ENCODE measurements around the gene BRD8.
"Not testable (repeated sequence)": the region's sequence is repeated elsewhere in the genome, so short reads cannot be mapped to it uniquely, and the experiment has no call there.

DNA sequence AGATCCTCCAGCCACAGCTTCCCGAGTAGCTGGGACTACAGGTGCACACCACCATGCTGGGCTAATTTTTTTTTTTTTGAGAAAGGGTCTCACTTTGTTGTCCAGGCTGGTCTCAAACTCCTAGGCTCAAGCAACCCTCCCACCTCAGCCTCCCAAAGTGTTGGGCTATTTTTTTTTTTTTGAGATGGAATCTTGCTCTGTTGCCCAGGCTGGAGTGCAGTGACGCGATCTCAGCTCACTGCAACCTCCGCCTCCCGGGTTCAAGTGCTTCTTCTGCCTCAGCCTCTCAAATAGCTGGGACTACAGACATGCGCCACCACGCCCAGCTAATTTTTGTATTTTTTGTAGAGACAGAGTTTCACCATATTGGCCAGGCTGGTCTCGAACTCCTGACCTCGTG is 22.5 kb downstream of the BRD8 start:
- TF ChIP-seq, protein P1, sequence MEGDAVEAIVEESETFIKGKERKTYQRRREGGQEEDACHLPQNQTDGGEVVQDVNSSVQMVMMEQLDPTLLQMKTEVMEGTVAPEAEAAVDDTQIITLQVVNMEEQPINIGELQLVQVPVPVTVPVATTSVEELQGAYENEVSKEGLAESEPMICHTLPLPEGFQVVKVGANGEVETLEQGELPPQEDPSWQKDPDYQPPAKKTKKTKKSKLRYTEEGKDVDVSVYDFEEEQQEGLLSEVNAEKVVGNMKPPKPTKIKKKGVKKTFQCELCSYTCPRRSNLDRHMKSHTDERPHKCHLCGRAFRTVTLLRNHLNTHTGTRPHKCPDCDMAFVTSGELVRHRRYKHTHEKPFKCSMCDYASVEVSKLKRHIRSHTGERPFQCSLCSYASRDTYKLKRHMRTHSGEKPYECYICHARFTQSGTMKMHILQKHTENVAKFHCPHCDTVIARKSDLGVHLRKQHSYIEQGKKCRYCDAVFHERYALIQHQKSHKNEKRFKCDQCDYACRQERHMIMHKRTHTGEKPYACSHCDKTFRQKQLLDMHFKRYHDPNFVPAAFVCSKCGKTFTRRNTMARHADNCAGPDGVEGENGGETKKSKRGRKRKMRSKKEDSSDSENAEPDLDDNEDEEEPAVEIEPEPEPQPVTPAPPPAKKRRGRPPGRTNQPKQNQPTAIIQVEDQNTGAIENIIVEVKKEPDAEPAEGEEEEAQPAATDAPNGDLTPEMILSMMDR (IDR thresholded peaks at IDR 0.05; ENCODE audit: poor library complexity): not testable (repeated sequence)
- not testable (repeated sequence) for TF ChIP-seq EZH2phosphoT487 (IDR thresholded peaks at IDR 0.05; ENCODE audit: low read depth, severe bottlenecking, unreplicated experiment); EZH2 (IDR thresholded peaks at IDR 0.05; ENCODE audit: borderline replicate concordance)
